HepG2 (cell line): ENCODE measurements around the gene CLEC18B. TPM values are rescaled to one million over a fixed set of nuclear protein-coding genes. Genes with fewer than 3 reads are reported as not detected.
"Not testable (repeated sequence)": the region's sequence is repeated elsewhere in the genome, so short reads cannot be mapped to it uniquely, and the experiment has no call there.

ENCODE experiments used
- ATAC-seq: fragments of 200-7000 bp; cut with Tn5 transposase; 3 replicates; pipeline ENCODE4 v1.9.1; 2020; ENCODE audit warnings: mild to moderate bottlenecking, moderate library complexity
- Bru-seq: library from RNA; stranded (reverse); fragments of 400-500 nt; gene quantifications from one replicate; lab custom pipeline; 2021; lab: Mats Ljungman, UMichigan
- BruChase-seq, 2 experiments: library from RNA; stranded (reverse); fragments of 400-500 nt; gene quantifications; one replicate each; lab custom pipeline; 2021; lab: Mats Ljungman, UMichigan
- BruUV-seq: library from RNA; stranded (reverse); fragments of 400-500 nt; replicated peaks from 2 replicates; lab custom pipeline; 2021; lab: Mats Ljungman, UMichigan
- CTCF ChIA-PET: fragments of 300-600 bp; formaldehyde crosslinking; extraction: SDS; loops from one replicate; lab custom pipeline; 2021; ENCODE audit warnings: low total read pairs, inconsistent platforms, low intra/inter-chr PET ratio; lab: Yijun Ruan, JAX
- POLR2A ChIA-PET: fragments of 350-600 bp; sonication (Branson Sonifier 250); formaldehyde crosslinking; loops from one replicate; lab custom pipeline; 2020; ENCODE audit warnings: antibody characterized with exemption, inconsistent platforms; lab: Yijun Ruan, JAX
- DNase-seq: peaks from one replicate; pipeline ENCODE4 v3.0.0-alpha.2; 2015; ENCODE audit warnings: low spot score
- FAIRE-seq: peaks from 3 replicates; lab custom pipeline; 2011; peaks lifted over from hg19 to GRCh38; lab: Jason Lieb, UNC
- H2AFZ ChIP-seq: one replicate; pipeline ENCODE4 v1.6.1; 2011; ENCODE audit warnings: low read length, inconsistent platforms
- H3K27ac ChIP-seq: fragments of 300-600 bp; 3 replicates; pipeline ENCODE4 v1.8.0; 2011; ENCODE audit warnings: mixed run types, mild to moderate bottlenecking, mixed read lengths, low read length, inconsistent platforms; ENCODE audit not compliant: insufficient read depth; ENCODE audit errors: extremely low read length
- H3K27me3 ChIP-seq, 2 experiments: fragments of 200-600 bp in 1 of 2; 2 replicates in 1 of 2; 3 replicates in 1 of 2; pipeline versions ENCODE4 v1.6.0 to v1.8.0; 2011; ENCODE audit warnings: low read length in 2 of 2, mild to moderate bottlenecking in 2 of 2, moderate library complexity in 2 of 2, inconsistent platforms in 1 of 2; ENCODE audit not compliant: insufficient read depth in 2 of 2, control insufficient read depth in 1 of 2
- H3K36me3 ChIP-seq, 2 experiments: fragments of 200-600 bp in 1 of 2; replicated peaks in 1 of 2; 2 replicates in 1 of 2; 3 replicates in 1 of 2; pipeline versions ENCODE4 v1.5.1 to v1.8.0; 2011; ENCODE audit warnings: low read length in 2 of 2, inconsistent platforms in 1 of 2; ENCODE audit not compliant: insufficient read depth in 2 of 2, control insufficient read depth in 1 of 2
- H3K4me1 ChIP-seq: 2 replicates; pipeline ENCODE4 v1.5.1; 2012; ENCODE audit warnings: low read length, inconsistent platforms; ENCODE audit not compliant: insufficient read depth
- H3K4me2 ChIP-seq: 2 replicates; pipeline ENCODE4 v1.6.0; 2011; ENCODE audit warnings: low read depth, low read length, inconsistent platforms
- H3K4me3 ChIP-seq, 3 experiments: fragments of 200-600 bp in 1 of 3; sonication (generic), shearing (Covaris generic) in 1 of 3; replicated peaks in 1 of 3; 2 replicates each; pipeline ENCODE4 v1.5.1; 2011 to 2016; ENCODE audit warnings: low read length in 3 of 3, inconsistent platforms in 2 of 3, low read depth in 2 of 3, mild to moderate bottlenecking in 2 of 3, control low read depth in 1 of 3, mixed read lengths in 1 of 3; ENCODE audit not compliant: insufficient read depth in 1 of 3
- H3K79me2 ChIP-seq: one replicate; pipeline ENCODE4 v1.6.1; 2011; ENCODE audit warnings: low read length, inconsistent platforms; ENCODE audit not compliant: insufficient read depth
- H3K9ac ChIP-seq: 2 replicates; pipeline ENCODE4 v1.6.0; 2011; ENCODE audit warnings: mild to moderate bottlenecking, low read depth, low read length, inconsistent platforms; ENCODE audit not compliant: insufficient read depth
- H3K9me3 ChIP-seq: 2 replicates; pipeline ENCODE4 v1.5.1; 2012; ENCODE audit warnings: mild to moderate bottlenecking, low read length
- H4K20me1 ChIP-seq: 2 replicates; pipeline ENCODE4 v1.6.0; 2011; ENCODE audit warnings: inconsistent platforms, mild to moderate bottlenecking, low read length, moderate library complexity; ENCODE audit not compliant: insufficient read depth
- WGBS: methylation state at CpG from one replicate; pipeline ENCODE4 v1.1.6; 2017; ENCODE audit warnings: low lambda C conversion rate; 5-methylcytosine and 5-hydroxymethylcytosine counted together
- in situ Hi-C: cut with HindIII; loops from 2 replicates; pipeline ENCODE4 v1.10.0; 2017; ENCODE audit warnings: low pct_unique_long_range_greater_than_20kb; ENCODE audit not compliant: extremely low pct_ligation_motif_present
- intact Hi-C: fragments of 100-400 bp; cut with micrococcal nuclease; formaldehyde crosslinking; loops from one replicate; pipeline ENCODE4 v1.10.0; 2022; ENCODE audit not compliant: unreplicated experiment
- long read RNA-seq, 2 experiments: library from RNA in 1 of 2; library from polyadenylated mRNA in 1 of 2; stranded (forward) in 1 of 2; unstranded in 1 of 2; transcript quantifications; one replicate each; pipeline ENCODE4 v2.0.0, GENCODE V29; 2019 to 2022
- polyA minus RNA-seq, 3 experiments: library from RNA; depleted of rRNA, polyadenylated mRNA; stranded (reverse); fragments of >200 nt; gene quantifications; 2 replicates each; pipeline ENCODE4 v1.2.3, GENCODE V29; 2011; ENCODE audit warnings: low replicate concordance in 1 of 3
- polyA plus RNA-seq, 8 experiments: library from polyadenylated mRNA; depleted of rRNA in 3 of 8; stranded (reverse) in 7 of 8; unstranded in 1 of 8; fragments of >200 nt; fragmentation: Illumina TruSeq in 4 of 8; extraction: Trizol in 4 of 8; gene quantifications; 2 replicates each; pipeline versions ENCODE4 v1.2.1 to v1.2.3, GENCODE V29; 2011 to 2016; ENCODE audit warnings: low read depth in 4 of 8, missing spikeins in 1 of 8, mixed read lengths in 1 of 8; ENCODE audit not compliant: insufficient read depth in 1 of 8
- total RNA-seq, 5 experiments: library from RNA; depleted of rRNA; stranded (reverse); fragments of >200 nt; fragmentation: Illumina TruSeq; extraction: Trizol; gene quantifications; 2 replicates each; pipeline ENCODE4 v1.2.3, GENCODE V29; 2016; ENCODE audit warnings: low read depth in 1 of 5

The CLEC18B gene
- total RNA-seq (2016; rRNA removed; fragmentation: Illumina TruSeq; extraction: Trizol) (0.31 TPM in 1 of 2 replicates, not detected in the other), polyA plus RNA-seq (2011; rRNA removed) (0.54 and 1.1 TPM in 2 replicates), polyA minus RNA-seq (2011; rRNA and poly(A)+ RNA removed; ENCODE audit: low replicate concordance) (0.66 and 1.0 TPM in 2 replicates), Bru-seq, nascent RNA (percentile 23 among the genes with signal in this experiment), BruChase-seq, experiment 1, labeled RNA remaining after a 6-hour chase (percentile 42 among the genes with signal in this experiment), BruChase-seq, experiment 2, labeled RNA remaining after a 2-hour chase (percentile 37 among the genes with signal in this experiment)
- total RNA-seq (2016; cell fraction: cytosol; rRNA removed; fragmentation: Illumina TruSeq; extraction: Trizol; ENCODE audit: low read depth): not detected in 2 replicates
- total RNA-seq (2016; cell fraction: insoluble cytoplasmic fraction; rRNA removed; fragmentation: Illumina TruSeq; extraction: Trizol): not detected in 2 replicates
- not detected in 2 replicates for total RNA-seq (2016; cell fraction: membrane; rRNA removed; fragmentation: Illumina TruSeq; extraction: Trizol)
- total RNA-seq (2016; cell fraction: nucleus; rRNA removed; fragmentation: Illumina TruSeq; extraction: Trizol): not detected in 2 replicates
- polyA plus RNA-seq (2011; cell fraction: cytosol; rRNA removed): 0.15 and 0.23 TPM in 2 replicates
- 4.7 and 5.2 TPM in 2 replicates for polyA plus RNA-seq (2011; cell fraction: nucleus; rRNA removed)
- polyA plus RNA-seq (2012): 0.76 and 1.5 TPM in 2 replicates
- polyA plus RNA-seq (2016; cell fraction: cytosol; fragmentation: Illumina TruSeq; extraction: Trizol; ENCODE audit: low read depth): not detected in 2 replicates
- 0.15 TPM in 1 of 2 replicates, not detected in the other for polyA plus RNA-seq (2016; cell fraction: insoluble cytoplasmic fraction; fragmentation: Illumina TruSeq; extraction: Trizol; ENCODE audit: low read depth)
- polyA plus RNA-seq (2016; cell fraction: membrane; fragmentation: Illumina TruSeq; extraction: Trizol; ENCODE audit: low read depth): 0.09 TPM in 1 of 2 replicates, not detected in the other
- polyA plus RNA-seq (2016; cell fraction: nucleus; fragmentation: Illumina TruSeq; extraction: Trizol; ENCODE audit: insufficient read depth, low read depth): 2.0 TPM in 1 of 2 replicates, not detected in the other
- polyA minus RNA-seq (2011; cell fraction: cytosol; rRNA and poly(A)+ RNA removed): not detected in 2 replicates
- polyA minus RNA-seq (2011; cell fraction: nucleus; rRNA and poly(A)+ RNA removed): 0.64 and 1.6 TPM in 2 replicates
- long read RNA-seq, experiment 1: 0 reads
- long read RNA-seq, experiment 2: 0 reads

- in situ Hi-C loops, BruUV-seq, H3K4me3 ChIP-seq, H3K36me3 ChIP-seq, H3K27ac ChIP-seq, H3K9me3 ChIP-seq, POLR2A ChIA-PET, H3K27me3 ChIP-seq, H3K79me2 ChIP-seq, FAIRE-seq, CTCF ChIA-PET, intact Hi-C loops, H3K9ac ChIP-seq, H4K20me1 ChIP-seq, DNase-seq, H2AFZ ChIP-seq, H3K4me1 ChIP-seq: not testable (repeated sequence)
- WGBS: 67% methylated on average over 1 of the region's 27 CpGs
- peak within 1 kb of the TSS; percentile 29; the same call in 1 of the 2 replicates for H3K4me2 ChIP-seq
- ATAC-seq: peak; percentile 60
These were observed at the start of gene CLEC18B for GRCh38 chr16:74420612-74421481. Gene CLEC18B, minus strand, starts transcription at chr16:74421478. Its CDS starts 208 bp downstream, at chr16:74421270.
